Activated B cell treated with CpG ODN at 0.5 μM for 24 hours (primary cell): ENCODE results near the gene MID2. TPM values are rescaled to one million over a fixed set of nuclear protein-coding genes. Genes with fewer than 3 reads are reported as not detected.
"Not testable (repeated sequence)": the region's sequence is repeated elsewhere in the genome, so short reads cannot be mapped to it uniquely, and the experiment has no call there.

Experiments used
- ATAC-seq: fragments of 200-7000 bp; cut with Tn5 transposase; one replicate; pipeline ENCODE4 v1.10.0; 2021; ENCODE audit warnings: low read depth, mild to moderate bottlenecking, moderate library complexity
- CTCF ChIA-PET: fragments of 350-600 bp; sonication (Branson Sonifier 250); formaldehyde crosslinking; loops from one replicate; lab custom pipeline; 2021; ENCODE audit warnings: antibody characterized with exemption; lab: Charles Lee
- POLR2A ChIA-PET: fragments of 350-600 bp; sonication (Branson Sonifier 250); formaldehyde crosslinking; loops from one replicate; lab custom pipeline; 2021; ENCODE audit warnings: antibody characterized with exemption; lab: Charles Lee
- DNase-seq: peaks from one replicate; pipeline ENCODE4 v3.0.0; 2022
- H3K27ac Mint-ChIP-seq: one replicate; pipeline ENCODE4 v1.8.0; 2020; ENCODE audit warnings: mixed read lengths
- H3K27me3 Mint-ChIP-seq: one replicate; pipeline ENCODE4 v1.8.0; 2021; ENCODE audit warnings: mixed read lengths
- H3K36me3 Mint-ChIP-seq: one replicate; pipeline ENCODE4 v1.8.0; 2021; ENCODE audit warnings: low read depth, mixed read lengths
- H3K4me1 Mint-ChIP-seq: one replicate; pipeline ENCODE4 v1.8.0; 2021; ENCODE audit warnings: mixed read lengths
- H3K4me3 Mint-ChIP-seq: one replicate; pipeline ENCODE4 v1.8.0; 2020; ENCODE audit warnings: mild to moderate bottlenecking, mixed read lengths
- H3K9me3 Mint-ChIP-seq: one replicate; pipeline ENCODE4 v1.8.0; 2020; ENCODE audit warnings: mixed read lengths
- intact Hi-C: fragments of 100-400 bp; cut with micrococcal nuclease; formaldehyde crosslinking; loops from one replicate; pipeline ENCODE4 v1.15.1; 2024
- total RNA-seq: library from RNA; stranded (reverse); gene quantifications from 2 replicates; pipeline ENCODE4 v1.2.3, GENCODE V29; 2022
- TF ChIP-seq, protein P1 (sequence below): fragments of 200-600 bp; IDR thresholded peaks from one replicate; pipeline ENCODE4 v1.8.0; 2022; ENCODE audit warnings: antibody characterized with exemption, mild to moderate bottlenecking

The MID2 gene
- total RNA-seq, 1 donor from 2014 or later: 3.3 TPM

DNA sequence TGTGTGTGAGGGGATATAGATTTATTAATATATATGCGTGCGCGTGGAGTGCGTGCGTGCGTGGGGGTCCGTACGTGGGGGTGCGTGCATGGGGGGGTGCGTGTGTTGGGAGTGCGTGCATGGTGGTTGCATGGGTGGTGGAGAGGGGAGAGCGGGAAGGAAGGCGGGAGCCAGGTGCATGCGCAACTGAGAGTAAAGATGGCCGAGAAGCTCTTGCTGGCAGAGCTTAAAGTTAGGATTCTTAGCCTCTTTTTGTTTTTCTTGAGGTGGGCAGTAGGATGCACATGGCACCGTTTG is 110.7 kb downstream of the MID2 start:
- CTCF ChIA-PET: no interaction called here
- Mint-ChIP-seq H3K4me1 (no peaks in the 10 kb centered on the region), H3K27ac (no peak overlapping the region), H3K9me3 (no peaks in the 10 kb centered on the region), H3K36me3 (no peaks in the 10 kb centered on the region), H3K4me3 (no peak overlapping the region), H3K27me3 (peaks cover 8% of the 10 kb centered on the region)
- POLR2A ChIA-PET: no interaction called here
- ATAC-seq (no peak), DNase-seq (no peak)
- intact Hi-C loops: no loop called here
- TF ChIP-seq, protein P1, sequence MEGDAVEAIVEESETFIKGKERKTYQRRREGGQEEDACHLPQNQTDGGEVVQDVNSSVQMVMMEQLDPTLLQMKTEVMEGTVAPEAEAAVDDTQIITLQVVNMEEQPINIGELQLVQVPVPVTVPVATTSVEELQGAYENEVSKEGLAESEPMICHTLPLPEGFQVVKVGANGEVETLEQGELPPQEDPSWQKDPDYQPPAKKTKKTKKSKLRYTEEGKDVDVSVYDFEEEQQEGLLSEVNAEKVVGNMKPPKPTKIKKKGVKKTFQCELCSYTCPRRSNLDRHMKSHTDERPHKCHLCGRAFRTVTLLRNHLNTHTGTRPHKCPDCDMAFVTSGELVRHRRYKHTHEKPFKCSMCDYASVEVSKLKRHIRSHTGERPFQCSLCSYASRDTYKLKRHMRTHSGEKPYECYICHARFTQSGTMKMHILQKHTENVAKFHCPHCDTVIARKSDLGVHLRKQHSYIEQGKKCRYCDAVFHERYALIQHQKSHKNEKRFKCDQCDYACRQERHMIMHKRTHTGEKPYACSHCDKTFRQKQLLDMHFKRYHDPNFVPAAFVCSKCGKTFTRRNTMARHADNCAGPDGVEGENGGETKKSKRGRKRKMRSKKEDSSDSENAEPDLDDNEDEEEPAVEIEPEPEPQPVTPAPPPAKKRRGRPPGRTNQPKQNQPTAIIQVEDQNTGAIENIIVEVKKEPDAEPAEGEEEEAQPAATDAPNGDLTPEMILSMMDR: no peak

DNA sequence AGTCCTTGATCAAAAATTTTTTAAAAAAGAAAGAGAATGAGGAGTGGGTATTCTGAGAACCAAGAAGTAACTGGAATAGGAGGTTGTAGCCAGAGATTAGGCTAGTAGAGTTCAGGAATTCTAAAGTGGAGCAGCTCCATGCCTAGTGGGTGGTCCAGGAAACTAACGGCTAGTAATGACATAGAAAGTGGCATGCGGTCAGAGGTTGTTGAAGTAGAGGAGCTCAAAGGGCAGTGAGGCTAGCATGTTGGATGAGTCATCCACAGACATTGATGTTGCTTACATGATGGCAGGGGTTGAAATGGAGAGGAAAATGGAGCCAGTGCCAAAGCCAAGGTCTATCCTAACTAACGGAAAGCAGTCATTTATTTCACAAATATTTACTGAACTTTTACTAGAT is 114.4 kb downstream of the MID2 start:
- H3K4me1 Mint-ChIP-seq: no peaks in the 10 kb centered on the region
- no peak overlapping the region for H3K4me3 Mint-ChIP-seq
- TF ChIP-seq, protein P1: no peak
- H3K27me3 Mint-ChIP-seq: peaks cover 3% of the 10 kb centered on the region
- H3K9me3 Mint-ChIP-seq: no peaks in the 10 kb centered on the region
- no peak for ATAC-seq
- POLR2A ChIA-PET: no interaction called here
- no peak overlapping the region for H3K27ac Mint-ChIP-seq
- H3K36me3 Mint-ChIP-seq: no peaks in the 10 kb centered on the region
- CTCF ChIA-PET: no interaction called here
- intact Hi-C loops: no loop called here
- no peak for DNase-seq

DNA sequence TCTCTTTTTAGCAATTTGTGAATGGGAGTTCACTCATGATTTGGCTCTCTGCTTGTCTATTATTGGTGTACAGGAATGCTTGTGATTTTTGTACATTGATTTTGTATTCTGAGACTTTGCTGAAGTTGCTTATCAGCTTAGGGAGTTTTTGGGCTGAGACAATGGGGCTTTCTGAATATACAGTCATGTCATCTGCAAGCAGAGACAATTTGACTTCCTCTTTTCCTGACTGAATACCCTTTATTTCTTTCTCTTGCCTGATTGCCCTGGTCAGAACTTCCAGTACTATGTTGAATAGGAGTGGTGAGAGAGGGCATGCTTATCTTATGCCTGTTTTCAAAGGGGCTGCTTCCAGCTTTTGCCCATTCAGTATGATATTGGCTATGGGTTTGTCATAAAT is 129.7 kb downstream of the MID2 start:
- H3K9me3 Mint-ChIP-seq, DNase-seq, H3K27me3 Mint-ChIP-seq, H3K4me3 Mint-ChIP-seq, intact Hi-C loops, CTCF ChIA-PET, H3K4me1 Mint-ChIP-seq, H3K27ac Mint-ChIP-seq, POLR2A ChIA-PET, H3K36me3 Mint-ChIP-seq, ATAC-seq: not testable (repeated sequence)

DNA sequence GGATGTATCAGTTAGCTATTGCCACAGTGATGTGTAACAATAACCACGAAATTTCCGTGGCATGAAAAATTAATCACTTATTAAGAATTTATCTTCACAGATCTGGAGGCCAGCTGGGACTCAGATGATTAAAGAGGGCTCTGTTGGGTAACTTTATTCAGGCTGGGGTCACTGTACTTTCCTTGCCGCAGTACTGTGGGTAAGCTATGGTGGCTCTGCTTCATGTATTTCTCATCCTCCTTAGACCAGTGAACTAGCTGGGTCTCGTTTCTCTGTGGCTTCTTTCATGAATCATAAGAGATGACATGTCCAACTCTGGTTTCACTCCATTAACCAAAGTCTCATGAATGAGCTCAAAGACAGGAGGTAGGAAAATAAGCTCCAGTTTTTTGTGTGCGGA is 143.0 kb downstream of the MID2 start:
- POLR2A ChIA-PET: no interaction called here
- no peak overlapping the region for H3K27ac Mint-ChIP-seq
- TF ChIP-seq, protein P1: no peak

DNA sequence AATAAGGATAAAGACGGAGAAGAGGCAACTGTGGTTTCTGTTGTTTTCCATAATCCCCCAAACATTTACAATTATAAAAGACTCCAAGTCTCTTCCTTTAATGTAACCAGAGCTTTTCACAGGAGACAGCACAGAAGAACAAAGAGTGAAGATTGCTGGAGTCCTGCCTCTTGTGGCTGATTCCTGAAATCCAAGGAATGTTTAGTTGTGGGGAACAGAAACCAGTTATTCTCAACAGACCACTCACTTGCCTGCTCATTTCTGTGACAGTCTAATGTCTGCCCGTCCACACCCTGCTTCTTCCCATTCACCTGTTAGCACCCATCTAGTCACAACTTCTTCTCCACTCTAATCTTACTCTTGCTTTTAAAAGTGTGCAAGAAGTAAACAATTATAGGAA is 144.4 kb downstream of the MID2 start:
- Mint-ChIP-seq H3K4me1 (no peaks in the 10 kb centered on the region), H3K27me3 (no peaks in the 10 kb centered on the region), H3K4me3 (no peak overlapping the region), H3K27ac (no peak overlapping the region), H3K36me3 (no peaks in the 10 kb centered on the region), H3K9me3 (no peaks in the 10 kb centered on the region)
- TF ChIP-seq, protein P1: no peak
- DNase-seq (no peak), ATAC-seq (no peak)
- ChIA-PET POLR2A (no interaction called here), CTCF (no interaction called here)
- intact Hi-C loops: no loop called here

More for the DNA sequence above, 143.0 kb downstream of the MID2 start:
- ATAC-seq (no peak), DNase-seq (no peak)
- peaks cover 2% of the 10 kb centered on the region for H3K27me3 Mint-ChIP-seq
- intact Hi-C loops: no loop called here
- H3K9me3 Mint-ChIP-seq: no peaks in the 10 kb centered on the region
- H3K4me1 Mint-ChIP-seq: no peaks in the 10 kb centered on the region
- H3K36me3 Mint-ChIP-seq: no peaks in the 10 kb centered on the region
- no peak overlapping the region for H3K4me3 Mint-ChIP-seq
- CTCF ChIA-PET: no interaction called here

DNA sequence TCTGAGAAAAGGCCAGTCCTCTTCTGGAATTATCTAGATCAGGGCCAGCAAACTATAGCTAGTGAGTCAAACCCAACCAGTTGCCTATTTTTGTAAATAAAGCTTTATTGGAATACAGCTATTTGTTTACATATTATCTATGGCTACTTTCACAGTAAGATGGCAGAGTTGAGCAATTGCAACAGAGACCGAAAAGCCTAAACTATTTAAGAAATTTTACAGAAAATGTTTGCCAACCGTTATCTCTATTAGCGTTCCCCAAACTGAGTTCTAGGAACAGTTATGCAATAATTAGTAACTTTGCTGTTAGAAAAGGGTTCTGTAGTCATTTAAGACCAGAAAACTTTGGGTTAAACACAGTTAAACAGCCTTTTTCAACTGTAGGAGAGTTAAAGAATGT is 146.0 kb downstream of the MID2 start:
- TF ChIP-seq, protein P1: no peak
- DNase-seq (no peak), ATAC-seq (no peak)
- Mint-ChIP-seq H3K27me3 (no peaks in the 10 kb centered on the region), H3K27ac (no peak overlapping the region), H3K9me3 (no peaks in the 10 kb centered on the region), H3K36me3 (no peaks in the 10 kb centered on the region), H3K4me1 (no peaks in the 10 kb centered on the region), H3K4me3 (no peak overlapping the region)
- POLR2A ChIA-PET: no interaction called here
- CTCF ChIA-PET: no interaction called here
- intact Hi-C loops: no loop called here
